ENCODE results near the gene CCSER1. TPM values are rescaled to one million over a fixed set of nuclear protein-coding genes. Genes with fewer than 3 reads are reported as not detected.
"Not testable (repeated sequence)": the region's sequence is repeated elsewhere in the genome, so short reads cannot be mapped to it uniquely, and the experiment has no call there.

CCSER1 gene
- polyA plus RNA-seq, 1 donor from 2014 or later, result 20.8 TPM

GRCh38 chr4:90904021-90904420 is 776.8 kb downstream of the CCSER1 start:
- TF ChIP-seq SMC3 (conservative IDR thresholded peaks at IDR 0.05; ENCODE audit: poor library complexity) (no peak), EZH2 (IDR thresholded peaks at IDR 0.05; ENCODE audit: borderline replicate concordance, insufficient read depth, low read length, poor library complexity, severe bottlenecking) (no peak), POLR2AphosphoS5 (IDR thresholded peaks at IDR 0.05) (no peak)
- H3K27me3 ChIP-seq (ENCODE audit: insufficient read depth, low read depth, low read length), result no peaks in the 10 kb centered on the region

GRCh38 chr4:90906239-90906638 is 779.0 kb downstream of the CCSER1 start:
- no peaks in the 10 kb centered on the region for H3K9me2 ChIP-seq (ENCODE audit: insufficient read depth, low read length)
- no peak overlapping the region for H3K4me3 ChIP-seq (ENCODE audit: low read length)
- H3K79me2 ChIP-seq (replicated peaks; ENCODE audit: insufficient read depth, low read length), result no peaks in the 10 kb centered on the region
- H3K27ac ChIP-seq (ENCODE audit: low read length), result no peak overlapping the region
- no peaks in the 10 kb centered on the region for H3K9me3 ChIP-seq (ENCODE audit: low read length)
- H2AFZ ChIP-seq (ENCODE audit: low read depth, low read length), result no peak overlapping the region
- H3K36me3 ChIP-seq (ENCODE audit: insufficient read depth, low read length), result no peaks in the 10 kb centered on the region
- H4K20me1 ChIP-seq (ENCODE audit: insufficient read depth), result no peaks in the 10 kb centered on the region
- no peaks in the 10 kb centered on the region for H3F3A ChIP-seq (ENCODE audit: insufficient read depth, low read length, poor library complexity, severe bottlenecking)
- TF ChIP-seq RAD21 (conservative IDR thresholded peaks at IDR 0.05), result no peak
- TF ChIP-seq MXI1 (conservative IDR thresholded peaks at IDR 0.05; ENCODE audit: poor library complexity, severe bottlenecking), result no peak
- no peak for TF ChIP-seq EZH2 (IDR thresholded peaks at IDR 0.05; ENCODE audit: borderline replicate concordance, insufficient read depth, low read length, poor library complexity, severe bottlenecking)
- no peak for TF ChIP-seq TAF1 (IDR thresholded peaks at IDR 0.05; ENCODE audit: low read depth)
- TF ChIP-seq SMC3 (conservative IDR thresholded peaks at IDR 0.05; ENCODE audit: poor library complexity), result no peak
- TF ChIP-seq CTCF (IDR thresholded peaks at IDR 0.05; ENCODE audit: poor library complexity, severe bottlenecking), result no peak
- TF ChIP-seq REST (IDR thresholded peaks at IDR 0.05; ENCODE audit: borderline replicate concordance), result no peak
- no peak for TF ChIP-seq EP300 (conservative IDR thresholded peaks at IDR 0.05; ENCODE audit: poor library complexity, severe bottlenecking)
- TF ChIP-seq POLR2AphosphoS5 (IDR thresholded peaks at IDR 0.05), result no peak
- no peaks in the 10 kb centered on the region for H3K27me3 ChIP-seq (ENCODE audit: insufficient read depth, low read depth, low read length)
- H3K4me2 ChIP-seq (ENCODE audit: low read length), result no peak overlapping the region
- H3K9ac ChIP-seq (ENCODE audit: low read length), result no peak overlapping the region

More at GRCh38 chr4:90904021-90904420, 776.8 kb downstream of the CCSER1 start:
- H3K4me3 ChIP-seq (ENCODE audit: low read length), result no peak overlapping the region
- no peaks in the 10 kb centered on the region for H3F3A ChIP-seq (ENCODE audit: insufficient read depth, low read length, poor library complexity, severe bottlenecking)
- no peak overlapping the region for H2AFZ ChIP-seq (ENCODE audit: low read depth, low read length)
- H4K20me1 ChIP-seq (ENCODE audit: insufficient read depth), result no peaks in the 10 kb centered on the region
- H3K9ac ChIP-seq (ENCODE audit: low read length), result no peak overlapping the region
- H3K9me3 ChIP-seq (ENCODE audit: low read length), result no peaks in the 10 kb centered on the region
- H3K27ac ChIP-seq (ENCODE audit: low read length), result no peak overlapping the region
- H3K4me2 ChIP-seq (ENCODE audit: low read length), result no peak overlapping the region
- H3K79me2 ChIP-seq (replicated peaks; ENCODE audit: insufficient read depth, low read length), result no peaks in the 10 kb centered on the region
- no peaks in the 10 kb centered on the region for H3K9me2 ChIP-seq (ENCODE audit: insufficient read depth, low read length)
- H3K36me3 ChIP-seq (ENCODE audit: insufficient read depth, low read length), result no peaks in the 10 kb centered on the region

GRCh38 chr4:90911724-90912434 is 784.7 kb downstream of the CCSER1 start:
- not testable (repeated sequence) for H3K4me3 ChIP-seq (ENCODE audit: low read length); H3K36me3 ChIP-seq (ENCODE audit: insufficient read depth, low read length); H3K27me3 ChIP-seq (ENCODE audit: insufficient read depth, low read depth, low read length); H3K27ac ChIP-seq (ENCODE audit: low read length); H4K20me1 ChIP-seq (ENCODE audit: insufficient read depth); H2AFZ ChIP-seq (ENCODE audit: low read depth, low read length); H3K9me3 ChIP-seq (ENCODE audit: low read length); H3K9ac ChIP-seq (ENCODE audit: low read length); H3F3A ChIP-seq (ENCODE audit: insufficient read depth, low read length, poor library complexity, severe bottlenecking); H3K9me2 ChIP-seq (ENCODE audit: insufficient read depth, low read length); H3K4me2 ChIP-seq (ENCODE audit: low read length); H3K79me2 ChIP-seq (replicated peaks; ENCODE audit: insufficient read depth, low read length)

Measured in neural cell (in vitro differentiated cells).